Activated T-cell treated with anti-CD3 and anti-CD28 coated beads for 4 hours (primary cell): Measurements from ENCODE around the gene CFAP46.
"Not testable (repeated sequence)": the region's sequence is repeated elsewhere in the genome, so short reads cannot be mapped to it uniquely, and the experiment has no call there.

Source experiments
- DNase-seq: peaks from one replicate; pipeline ENCODE4 v3.0.0-alpha.2; 2020

CFAP46 gene

DNA sequence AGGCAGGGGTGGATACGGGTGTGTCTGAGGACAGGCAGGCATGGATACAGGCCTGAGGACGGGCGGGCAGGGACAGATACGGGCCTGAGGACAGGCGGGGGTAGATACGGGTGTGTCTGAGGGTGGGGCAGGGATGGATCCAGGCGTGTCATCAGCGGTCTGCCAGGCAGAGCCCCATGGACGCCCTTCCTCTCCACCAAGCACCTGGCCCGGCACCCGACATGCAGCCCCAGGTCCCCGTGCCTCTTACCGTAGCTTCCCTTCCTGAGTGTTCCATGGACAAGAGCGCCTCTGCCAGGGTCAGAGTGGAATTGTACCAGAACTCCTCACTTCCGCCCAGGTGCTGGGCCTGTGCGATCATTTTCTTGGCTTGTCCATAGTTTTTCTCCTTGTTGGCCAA, 81.8 kb downstream of the CFAP46 start:
- DNase-seq = no peak

DNA sequence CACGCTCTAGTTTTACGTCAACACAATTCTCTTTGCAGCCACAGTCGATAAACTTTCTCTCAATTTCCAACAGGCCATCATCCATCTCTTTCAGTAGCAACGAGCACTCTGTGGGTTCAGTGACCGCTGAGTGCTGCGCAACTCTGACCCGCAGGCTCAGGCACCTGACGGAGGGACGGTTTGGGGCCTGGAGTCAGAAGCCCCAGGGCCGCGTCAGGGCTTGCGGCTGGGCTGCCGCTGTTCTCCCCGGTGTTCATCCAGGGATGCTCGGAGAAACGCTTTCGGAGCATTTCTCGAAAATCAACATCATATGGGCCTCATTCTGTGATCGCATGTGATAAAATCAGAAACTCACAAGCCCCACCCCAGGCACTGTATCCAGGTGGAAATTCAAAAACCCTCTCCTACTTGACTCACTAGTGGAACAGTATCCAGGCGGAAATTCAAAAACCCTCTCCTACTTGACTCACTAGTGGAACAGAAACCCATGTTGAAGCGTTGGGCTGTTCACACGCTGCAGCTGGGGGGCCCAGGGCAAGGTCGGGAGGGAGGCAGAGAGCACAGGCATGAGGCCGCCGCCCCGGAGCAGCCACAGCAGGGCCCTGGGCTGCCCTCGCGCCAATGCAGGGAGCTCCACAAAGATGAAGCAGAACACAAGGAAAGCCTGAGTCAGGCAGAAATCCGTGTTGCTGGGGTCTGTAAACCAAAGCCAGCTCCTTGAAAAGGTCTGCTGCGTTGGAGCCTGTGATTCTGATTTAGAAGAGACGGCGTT, 83.1 kb downstream of the CFAP46 start:
- no peak for DNase-seq

DNA sequence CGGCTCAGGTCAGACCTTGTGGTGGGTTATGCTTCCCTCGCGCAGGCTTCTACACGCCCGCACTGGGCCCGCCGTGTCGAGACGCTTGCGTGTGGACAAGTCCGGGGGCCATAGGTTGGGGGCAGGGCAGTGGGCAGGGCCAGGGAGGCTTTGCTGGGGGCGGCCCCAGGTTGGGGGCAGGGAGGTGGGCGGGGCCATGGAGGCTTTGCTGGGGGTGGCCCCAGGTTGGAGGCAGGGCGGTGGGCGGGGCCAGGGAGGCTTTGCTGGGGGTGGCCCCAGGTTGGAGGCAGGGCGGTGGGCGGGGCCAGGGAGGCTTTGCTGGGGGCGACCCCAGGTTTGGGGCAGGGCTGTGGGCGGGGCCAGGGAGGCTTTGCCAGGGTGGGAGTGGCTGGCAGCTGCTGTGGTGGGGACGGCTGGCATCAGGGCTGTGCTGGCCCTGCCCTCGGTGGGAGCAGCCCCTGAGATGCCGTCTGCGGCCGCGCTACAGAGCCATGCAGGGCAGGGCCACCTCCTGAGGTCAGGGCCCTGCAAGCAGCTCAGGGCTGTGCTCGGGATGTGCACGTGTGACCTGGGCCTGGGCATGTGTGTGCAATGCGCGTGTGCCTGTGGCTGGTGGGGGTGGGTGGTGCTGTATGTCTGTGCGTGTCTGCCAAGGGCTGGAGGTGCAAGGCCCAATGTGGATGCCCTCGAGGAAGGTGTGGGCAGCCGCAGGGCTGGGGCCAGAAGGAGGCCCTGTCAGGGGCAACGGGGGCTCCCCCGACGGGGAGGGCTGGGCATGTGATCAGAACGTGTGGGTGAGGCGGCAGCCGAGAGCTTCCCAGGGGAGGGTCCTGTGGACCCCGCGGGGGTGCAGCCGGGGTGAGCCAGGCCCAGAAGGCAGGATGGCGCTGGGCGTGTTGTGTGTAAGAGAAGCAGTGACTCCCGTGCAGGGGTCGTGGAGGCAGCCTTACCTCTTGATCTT, 84.0 kb downstream of the CFAP46 start:
- no peak for DNase-seq

DNA sequence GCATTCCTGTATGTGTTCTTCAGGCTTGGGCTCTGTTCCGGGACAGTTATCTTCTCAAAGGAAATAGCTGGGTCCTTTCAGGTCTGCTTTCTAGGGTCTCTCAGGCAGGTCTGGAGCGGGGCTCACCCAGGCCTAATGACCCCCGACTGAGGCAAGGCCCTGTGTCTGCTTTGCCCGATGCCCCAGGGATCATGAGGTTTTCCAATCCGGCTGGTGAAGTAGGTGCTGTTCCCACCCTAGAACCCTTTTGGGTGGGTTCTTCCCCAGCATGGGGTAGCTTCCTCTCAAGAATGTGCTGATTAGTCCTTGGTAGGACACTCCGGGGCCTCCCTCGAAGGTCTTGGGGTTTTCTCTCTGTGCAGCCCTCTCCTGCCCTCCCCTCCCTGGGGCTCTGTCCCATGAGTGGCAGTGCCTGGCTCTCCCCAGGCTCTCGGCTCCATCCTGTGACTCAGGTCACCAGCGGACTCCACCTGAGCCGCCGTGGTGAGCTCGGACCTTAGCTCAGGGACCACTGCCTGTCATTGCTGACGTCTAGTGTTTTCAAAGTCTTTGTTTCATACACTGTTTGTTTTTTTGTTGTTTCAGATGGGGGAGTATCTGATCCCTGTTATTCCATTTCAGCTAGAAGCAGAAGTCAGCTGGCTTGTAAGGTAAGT, 85.4 kb downstream of the CFAP46 start:
- no peak for DNase-seq

DNA sequence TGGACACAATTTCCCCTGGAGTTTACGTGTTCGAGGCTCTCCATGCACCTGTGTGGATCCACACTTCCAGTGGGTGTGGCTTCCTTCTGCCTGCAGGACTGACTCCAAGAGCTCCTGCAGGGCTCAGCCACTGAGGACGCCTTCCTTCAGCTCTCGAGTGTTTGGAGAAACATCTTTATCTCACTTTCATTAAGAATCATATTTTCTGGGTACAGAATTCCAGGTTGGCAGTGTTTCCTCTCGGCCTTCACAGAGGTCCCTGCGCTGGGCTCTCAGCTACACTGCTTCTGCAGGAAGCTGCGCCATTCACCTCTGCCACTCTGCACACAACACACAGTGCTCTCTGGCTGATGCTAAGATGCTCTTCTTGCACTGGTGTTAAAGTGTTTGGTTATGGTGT, 86.5 kb downstream of the CFAP46 start:
- DNase-seq = no peak

DNA sequence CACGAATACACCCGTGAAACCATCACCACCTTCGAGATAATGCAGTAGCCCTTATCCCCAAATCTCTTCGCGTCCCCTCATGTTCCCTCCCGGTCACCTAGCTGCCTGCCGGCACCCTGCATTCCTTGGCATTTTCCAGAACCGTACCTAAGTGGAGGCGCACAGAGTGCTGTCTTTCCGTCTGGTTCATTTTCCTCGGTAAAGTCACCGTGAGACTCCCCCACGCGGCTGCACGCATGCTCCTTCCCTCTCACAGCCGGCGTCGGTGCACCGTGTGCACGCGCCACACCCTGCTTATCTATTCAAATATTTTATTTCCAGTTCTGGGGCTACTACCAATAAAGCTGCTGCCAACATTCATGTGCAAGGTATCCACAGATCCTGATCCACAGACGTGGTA, 90.9 kb downstream of the CFAP46 start:
- DNase-seq = no peak

DNA sequence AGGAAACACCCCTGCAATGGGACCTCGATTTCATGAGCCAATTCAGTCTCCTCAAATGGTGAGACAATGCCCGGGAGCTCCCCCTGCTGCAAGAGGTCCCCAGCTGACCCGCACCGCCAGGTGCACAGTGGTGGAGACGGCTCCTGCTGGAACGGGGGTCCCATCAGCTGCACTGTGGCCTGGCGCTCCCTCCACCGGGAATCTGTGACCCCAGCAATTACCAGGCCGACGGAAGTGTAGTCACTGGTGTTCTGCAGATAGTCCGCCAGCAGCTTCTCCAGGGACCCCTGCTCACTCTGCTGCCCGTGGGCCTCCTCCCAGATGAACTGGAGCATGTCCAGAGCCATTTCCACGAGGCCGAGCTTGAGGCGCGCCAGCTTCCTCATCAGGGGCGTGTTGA, 91.5 kb downstream of the CFAP46 start:
- no peak for DNase-seq

DNA sequence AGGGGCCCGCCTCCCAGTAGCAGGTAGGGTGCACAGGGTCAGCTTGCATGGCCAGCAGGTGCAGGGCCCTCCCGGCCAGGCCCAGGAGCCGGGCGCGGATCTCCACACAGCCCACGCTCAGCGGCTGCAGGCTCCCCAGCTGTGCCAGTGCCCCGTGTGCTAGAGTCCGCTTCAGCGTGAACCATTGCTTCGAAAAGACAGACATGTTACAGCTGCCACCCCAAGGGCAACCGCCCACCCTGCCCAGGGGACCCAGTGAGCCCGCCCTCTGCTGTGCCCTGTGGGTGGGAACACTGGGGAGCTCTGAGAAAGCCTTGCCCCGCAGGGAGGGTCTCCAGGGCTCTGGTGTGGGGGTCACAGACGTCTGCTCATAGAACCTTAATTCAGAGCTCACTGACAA, 92.1 kb downstream of the CFAP46 start:
- DNase-seq = no peak

DNA sequence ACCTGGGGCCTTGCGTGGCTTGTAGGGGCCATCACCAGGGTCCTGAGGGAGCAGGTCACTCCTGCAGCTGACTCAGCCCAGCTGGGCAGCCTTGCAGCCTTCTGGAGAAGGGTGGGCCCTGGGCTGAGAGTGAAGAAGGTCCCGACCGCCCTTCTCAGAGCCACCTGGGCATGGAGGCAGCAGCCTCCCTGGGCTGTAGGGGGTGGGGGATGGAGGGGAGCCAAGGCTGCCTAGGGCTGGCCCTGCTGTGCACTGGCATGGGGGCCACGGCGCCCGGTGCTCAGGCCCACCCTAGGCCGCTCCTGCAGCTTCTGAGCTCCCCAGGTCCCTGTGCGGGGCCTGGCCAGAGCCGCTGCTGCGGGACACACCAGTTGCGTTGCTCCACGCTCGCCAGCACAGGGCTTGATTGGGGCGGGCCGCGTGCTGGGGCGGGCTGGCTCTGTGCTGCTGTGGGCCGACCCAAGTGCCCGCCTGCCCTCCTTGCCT, 92.8 kb downstream of the CFAP46 start:
- no peak for DNase-seq

DNA sequence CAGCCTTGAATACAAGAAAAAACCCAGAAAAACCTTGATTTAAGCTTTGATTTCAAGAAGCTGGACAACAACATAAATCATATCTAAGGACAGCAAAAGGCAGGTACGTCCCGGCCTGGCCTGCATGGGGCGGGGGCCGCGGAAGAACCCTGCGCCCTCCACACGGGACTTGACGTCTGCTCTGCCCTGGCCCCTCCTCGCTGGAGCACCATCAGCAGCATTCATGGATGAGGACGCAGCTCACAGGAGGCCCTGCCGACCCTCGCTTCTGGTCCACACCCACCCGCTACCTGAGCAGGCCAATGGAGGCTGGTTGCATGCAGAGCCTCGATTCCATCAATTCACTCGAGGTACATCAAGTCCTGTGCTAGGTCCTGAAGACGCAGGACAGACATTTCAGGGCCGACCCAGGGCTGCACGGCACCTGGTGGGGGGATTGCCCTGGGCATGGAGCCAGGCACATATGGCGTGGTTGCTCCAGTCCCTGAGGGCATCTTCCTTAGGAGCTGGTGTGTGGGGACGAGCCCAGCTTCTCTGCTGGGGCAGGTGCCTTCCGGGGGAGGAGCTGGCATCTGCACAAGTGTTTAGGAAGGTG, 93.3 kb downstream of the CFAP46 start:
- no peak for DNase-seq

DNA sequence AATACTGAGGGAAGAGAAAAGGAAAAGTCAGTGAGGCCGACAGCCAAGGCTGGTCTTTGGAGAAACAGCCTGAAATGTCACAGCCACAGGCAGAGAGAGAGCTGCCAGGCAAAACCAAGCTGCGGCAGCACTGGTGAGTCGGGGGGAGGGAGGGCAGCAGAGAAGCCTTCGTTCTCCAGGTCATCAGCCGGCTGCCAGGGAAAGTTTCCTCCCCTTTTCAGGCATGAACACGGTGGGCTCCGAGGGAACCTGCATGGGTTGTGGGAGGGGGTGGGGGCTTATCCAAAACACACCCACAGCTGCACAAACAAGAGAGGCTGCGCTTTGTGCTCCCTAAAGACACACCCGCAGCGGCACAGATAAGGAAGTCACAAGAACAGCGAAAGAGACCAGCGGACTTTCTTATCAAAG, 94.1 kb downstream of the CFAP46 start:
- no peak for DNase-seq

DNA sequence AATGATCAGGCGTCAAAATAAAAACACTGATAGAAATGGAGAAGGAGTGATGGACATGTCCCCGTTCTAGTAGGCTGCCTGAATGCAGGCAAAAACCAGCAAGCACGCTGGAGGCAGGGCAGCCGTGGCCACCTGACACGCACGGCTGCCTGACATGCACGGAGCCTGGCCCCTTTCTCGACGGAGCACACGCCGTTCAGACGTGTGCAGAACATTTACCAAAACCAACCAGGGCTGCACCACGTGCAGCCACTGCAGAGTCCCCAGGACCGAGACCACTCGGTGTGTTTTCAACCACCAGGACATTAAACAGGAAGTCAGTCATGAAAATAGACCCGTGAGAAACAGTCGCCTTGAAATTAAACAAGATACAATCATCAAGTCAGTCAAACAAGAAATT, 94.5 kb downstream of the CFAP46 start:
- DNase-seq = no peak

DNA sequence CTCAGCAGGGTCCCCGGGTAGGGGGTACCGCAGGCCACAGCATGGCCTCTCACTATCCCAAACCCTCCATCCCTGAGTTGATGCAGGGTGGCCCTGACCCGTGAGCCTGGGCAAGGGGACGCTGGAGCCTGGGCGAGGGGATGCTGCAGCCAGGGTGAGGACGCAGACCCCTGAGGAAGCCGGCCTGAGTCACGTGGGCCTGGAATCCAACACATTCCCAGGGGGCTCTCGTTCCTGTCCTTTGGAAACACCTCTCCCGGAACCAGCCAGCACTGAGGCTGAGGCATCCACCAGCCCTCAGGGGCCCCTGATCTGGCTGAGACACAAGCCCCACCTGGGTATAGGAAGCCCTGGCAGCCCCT, 95.0 kb downstream of the CFAP46 start:
- DNase-seq = no peak

DNA sequence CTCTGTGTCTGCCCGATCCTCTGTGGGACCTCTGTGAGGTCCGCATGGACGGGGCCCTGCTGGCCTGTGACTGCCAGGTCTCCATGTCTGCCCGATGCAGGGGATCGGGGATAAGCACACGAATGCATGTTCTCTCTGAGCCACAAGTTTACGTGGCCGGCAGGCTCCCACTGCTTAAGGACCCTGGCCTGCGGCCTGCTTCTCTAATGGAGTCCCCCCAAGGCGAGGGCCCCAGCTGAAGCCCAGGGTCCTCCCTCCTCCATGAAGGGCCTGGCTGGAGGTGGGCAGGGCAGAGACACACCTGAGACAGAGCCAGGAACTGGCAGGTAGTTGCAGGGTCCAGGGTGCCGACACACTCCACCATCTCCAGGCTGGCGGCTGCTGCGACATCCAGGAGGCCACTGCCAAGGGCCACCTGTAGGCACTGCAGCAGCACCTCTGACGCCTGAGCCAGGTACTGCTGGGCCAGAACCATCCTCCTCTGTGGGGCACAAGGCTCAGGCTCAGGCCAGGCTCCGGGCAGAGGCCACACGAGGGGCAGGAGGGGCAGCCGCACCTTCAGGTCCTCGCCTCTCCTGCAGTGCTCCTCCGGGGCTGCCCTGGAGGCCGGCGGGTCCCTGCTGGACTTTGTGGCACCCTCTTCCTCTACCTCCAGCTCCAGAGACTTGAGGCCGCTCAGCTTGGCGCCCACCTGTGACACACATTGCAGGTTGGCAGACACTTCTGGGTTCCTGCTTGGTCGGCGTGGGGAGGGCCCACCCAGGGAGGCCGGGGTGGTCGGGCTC, 95.5 kb downstream of the CFAP46 start:
- DNase-seq = no peak

DNA sequence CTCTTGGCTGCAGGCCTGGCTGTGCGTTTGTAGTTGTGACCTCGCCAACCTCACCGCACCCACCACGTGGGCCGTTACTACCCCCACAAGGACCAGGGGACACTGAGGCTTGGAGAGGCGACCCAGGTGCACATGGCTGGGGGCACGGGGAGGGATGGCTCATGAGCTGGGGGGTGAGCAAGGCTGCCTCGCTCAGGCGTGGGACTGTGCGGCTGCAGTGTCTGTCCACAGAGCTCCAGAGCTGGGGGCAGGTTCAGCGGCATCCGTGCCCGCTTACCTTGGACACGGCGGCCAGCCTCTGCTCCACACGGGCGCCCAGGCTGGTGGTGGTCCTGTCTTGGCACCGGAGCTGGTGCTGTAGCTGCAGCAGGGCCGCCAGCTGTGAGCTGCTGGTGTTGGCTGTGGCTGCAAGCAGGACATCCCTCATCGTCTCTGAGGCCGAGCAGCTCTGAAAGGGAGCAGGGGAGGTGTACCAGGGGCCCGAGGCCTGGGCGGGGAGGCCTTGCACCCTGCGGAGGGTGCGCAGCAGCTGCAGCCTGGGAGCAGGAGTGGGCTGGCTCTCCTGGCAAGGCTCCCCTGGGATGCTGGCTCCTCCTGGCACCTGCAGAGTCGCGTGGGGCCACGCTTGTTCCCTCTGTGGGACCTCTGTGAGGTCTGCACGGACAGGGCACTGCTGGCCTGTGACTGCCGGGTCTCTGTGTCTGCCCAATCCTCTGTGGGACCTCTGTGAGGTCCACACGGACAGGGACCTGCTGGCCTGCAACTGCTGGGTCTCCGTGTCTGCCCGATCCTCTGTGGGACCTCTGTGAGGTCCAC, 96.4 kb downstream of the CFAP46 start:
- DNase-seq = no peak

DNA sequence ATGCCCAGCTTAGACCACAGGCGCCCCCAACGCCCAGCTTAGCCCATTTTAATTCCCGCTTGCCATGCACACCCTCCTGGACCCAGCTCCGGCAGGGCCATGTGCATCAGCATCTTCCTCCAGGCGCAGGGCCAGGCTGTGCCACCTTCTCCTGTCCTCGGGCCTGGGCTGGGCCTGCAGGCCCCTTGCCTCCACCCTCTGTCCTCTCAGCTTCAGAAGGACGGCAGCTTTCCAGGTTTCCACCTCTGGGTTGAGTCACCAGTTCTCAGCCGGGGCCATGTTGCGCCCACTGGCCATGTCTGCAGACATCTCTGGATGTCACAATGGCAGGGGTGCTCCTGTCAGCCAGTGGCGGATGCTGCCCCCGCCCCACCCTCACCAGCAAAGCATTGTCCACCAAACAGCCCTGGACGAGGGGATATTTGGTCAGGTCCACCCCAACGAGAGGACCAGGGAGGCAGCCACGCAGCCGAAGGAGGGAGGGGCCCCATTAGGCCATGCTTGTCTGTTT, 97.3 kb downstream of the CFAP46 start:
- DNase-seq = no peak

DNA sequence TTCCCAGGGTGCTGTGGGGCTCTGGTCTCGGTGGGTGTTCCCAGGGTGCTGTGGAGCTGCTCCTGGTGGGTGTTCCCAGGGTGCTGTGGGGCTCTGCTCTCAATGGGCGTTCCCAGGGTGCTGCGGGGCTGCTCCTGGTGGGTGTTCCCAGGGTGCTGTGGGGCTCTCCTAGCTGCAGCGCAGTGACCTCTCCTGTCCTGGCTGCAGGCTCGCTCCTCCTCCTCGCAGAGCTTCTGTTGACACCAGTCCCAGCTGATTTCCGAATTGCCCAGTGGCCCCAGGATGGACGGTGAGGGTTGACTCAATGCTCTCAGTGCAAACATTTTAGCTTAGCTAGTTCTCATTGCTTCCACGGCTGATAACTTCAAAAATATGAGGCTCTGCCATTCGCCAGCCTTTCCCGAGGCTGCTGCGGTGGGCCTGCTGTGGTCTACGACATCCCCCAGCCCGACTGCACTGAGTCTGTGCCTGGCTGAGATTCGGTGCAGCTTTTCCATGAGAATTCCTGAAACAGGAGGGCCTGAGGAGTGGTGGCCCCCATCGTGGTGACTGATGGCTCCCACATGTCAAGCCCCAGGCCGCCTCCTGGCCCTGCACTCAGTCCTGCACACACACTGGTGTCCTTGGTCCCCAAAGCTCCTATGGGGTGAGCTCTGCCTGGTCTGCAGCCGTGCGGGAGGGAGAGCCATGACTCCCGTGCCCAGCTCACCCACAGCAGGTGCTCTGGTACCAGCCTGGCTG, 98.1 kb downstream of the CFAP46 start:
- DNase-seq = no peak

DNA sequence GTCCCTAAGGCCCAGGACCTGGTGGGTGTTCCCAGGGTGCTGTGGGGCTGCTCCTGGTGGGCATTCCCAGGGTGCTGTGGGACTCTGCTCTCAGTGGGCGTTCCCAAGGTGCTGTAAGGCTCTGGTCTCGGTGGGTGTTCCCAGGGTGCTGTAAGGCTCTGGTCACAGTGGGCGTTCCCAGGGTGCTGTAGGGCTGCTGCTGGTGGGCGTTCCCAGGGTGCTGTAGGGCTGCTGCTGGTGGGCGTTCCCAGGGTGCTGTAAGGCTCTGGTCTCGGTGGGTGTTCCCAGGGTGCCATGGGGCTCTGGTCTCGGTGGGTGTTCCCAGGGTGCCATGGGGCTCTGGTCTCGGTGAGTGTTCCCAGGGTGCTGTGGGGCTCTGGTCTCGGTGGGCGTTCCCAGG, 99.1 kb downstream of the CFAP46 start:
- DNase-seq = not testable (repeated sequence)

DNA sequence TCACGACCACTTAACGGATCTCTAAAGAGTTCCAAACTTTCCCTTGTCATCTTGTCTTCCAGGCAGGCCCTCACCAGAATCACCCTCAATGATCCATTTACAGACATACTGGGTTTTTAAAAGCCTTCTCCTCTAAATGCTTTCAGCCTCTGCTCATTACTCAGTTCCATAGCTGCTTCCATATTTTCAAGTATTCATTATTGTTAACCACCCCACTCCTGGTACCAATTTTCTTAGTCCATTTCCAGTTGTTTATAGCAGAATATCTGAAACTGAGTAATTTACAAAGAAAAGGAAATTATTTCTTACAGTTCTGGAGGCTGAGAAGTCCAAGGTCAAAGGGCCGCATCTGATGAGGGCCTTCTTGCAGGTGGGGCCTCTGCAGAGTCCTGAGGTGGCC, 100.0 kb downstream of the CFAP46 start:
- no peak for DNase-seq

DNA sequence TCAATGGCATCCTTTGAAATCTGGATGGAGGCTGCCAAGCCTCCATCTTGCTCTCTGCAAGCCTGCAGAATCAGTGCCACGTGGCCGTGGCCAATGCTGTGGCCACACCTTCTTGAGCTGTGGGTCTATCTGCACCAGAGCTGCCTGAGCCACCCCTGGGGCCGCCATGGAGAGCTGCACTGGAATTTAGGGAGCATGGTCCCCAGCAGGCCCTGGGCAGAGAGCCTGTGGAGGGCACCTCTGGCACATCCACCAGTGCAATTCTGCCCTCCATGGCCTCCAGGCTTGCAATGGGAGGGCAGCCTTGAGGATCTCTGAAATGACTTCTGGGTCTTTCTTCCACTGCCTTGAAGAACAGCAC, 100.8 kb downstream of the CFAP46 start:
- no peak for DNase-seq
